GM12801 (cell line): Measurements from ENCODE around the gene RTN1.

ENCODE experiments used
- TF ChIP-seq, protein P1 (sequence below): IDR thresholded peaks from one replicate; pipeline ENCODE4 v1.5.1; 2011; ENCODE audit warnings: control low read depth; ENCODE audit not compliant: insufficient read length; ENCODE audit errors: extremely low read depth

RTN1 gene

DNA sequence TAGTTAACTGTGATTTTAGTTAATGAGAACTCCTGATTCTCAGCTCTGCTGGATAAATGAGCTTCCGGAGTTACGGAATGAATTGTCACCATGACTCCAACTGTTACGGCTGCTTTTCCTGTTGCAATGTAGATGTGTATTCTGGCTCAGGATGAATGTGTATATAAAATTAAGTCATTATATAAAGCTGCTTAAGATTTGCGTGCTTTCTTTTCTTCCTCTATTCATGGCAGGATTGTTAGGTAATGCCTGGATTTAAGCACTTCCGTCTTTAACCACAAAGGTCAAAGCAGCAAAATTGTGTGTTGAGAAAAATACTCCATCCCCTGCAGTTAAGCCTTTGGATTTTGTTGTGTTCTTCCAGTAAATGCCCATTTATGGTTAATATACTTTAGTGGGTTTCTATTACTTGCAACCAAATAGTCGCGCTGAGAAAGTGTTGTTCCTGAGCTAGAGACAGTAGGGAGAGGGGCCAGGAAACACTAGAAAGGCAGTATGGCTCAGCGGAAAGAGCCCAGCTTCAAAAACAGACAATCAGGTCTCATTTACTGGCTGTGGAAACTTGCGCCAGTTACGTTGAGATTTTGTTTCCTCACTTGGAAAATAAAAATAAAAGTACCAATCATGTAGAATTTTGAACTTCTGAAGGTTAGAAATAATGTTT lies 284.6 kb downstream of the RTN1 start:
- TF ChIP-seq, protein P1, sequence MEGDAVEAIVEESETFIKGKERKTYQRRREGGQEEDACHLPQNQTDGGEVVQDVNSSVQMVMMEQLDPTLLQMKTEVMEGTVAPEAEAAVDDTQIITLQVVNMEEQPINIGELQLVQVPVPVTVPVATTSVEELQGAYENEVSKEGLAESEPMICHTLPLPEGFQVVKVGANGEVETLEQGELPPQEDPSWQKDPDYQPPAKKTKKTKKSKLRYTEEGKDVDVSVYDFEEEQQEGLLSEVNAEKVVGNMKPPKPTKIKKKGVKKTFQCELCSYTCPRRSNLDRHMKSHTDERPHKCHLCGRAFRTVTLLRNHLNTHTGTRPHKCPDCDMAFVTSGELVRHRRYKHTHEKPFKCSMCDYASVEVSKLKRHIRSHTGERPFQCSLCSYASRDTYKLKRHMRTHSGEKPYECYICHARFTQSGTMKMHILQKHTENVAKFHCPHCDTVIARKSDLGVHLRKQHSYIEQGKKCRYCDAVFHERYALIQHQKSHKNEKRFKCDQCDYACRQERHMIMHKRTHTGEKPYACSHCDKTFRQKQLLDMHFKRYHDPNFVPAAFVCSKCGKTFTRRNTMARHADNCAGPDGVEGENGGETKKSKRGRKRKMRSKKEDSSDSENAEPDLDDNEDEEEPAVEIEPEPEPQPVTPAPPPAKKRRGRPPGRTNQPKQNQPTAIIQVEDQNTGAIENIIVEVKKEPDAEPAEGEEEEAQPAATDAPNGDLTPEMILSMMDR = no peak

DNA sequence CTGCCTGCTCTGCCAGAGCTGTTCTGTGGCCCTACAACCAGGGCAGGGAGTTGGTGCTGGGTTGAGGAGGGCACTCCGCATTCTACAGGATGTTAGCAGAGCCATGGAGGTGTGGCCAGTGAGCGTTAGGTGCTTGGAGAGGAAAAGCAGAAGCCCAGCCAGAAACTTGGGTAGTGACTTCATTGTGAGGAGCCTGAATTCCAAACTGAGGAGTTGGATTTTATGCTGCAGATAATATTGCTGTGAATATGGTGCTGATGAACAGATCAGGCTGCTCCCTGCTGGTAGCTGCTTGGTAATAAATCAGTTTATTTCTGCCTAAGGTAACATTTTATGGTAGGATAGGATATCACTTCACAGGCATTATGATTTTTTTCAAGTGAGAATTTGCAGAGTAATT lies 286.8 kb downstream of the RTN1 start:
- TF ChIP-seq, protein P1 = no peak

DNA sequence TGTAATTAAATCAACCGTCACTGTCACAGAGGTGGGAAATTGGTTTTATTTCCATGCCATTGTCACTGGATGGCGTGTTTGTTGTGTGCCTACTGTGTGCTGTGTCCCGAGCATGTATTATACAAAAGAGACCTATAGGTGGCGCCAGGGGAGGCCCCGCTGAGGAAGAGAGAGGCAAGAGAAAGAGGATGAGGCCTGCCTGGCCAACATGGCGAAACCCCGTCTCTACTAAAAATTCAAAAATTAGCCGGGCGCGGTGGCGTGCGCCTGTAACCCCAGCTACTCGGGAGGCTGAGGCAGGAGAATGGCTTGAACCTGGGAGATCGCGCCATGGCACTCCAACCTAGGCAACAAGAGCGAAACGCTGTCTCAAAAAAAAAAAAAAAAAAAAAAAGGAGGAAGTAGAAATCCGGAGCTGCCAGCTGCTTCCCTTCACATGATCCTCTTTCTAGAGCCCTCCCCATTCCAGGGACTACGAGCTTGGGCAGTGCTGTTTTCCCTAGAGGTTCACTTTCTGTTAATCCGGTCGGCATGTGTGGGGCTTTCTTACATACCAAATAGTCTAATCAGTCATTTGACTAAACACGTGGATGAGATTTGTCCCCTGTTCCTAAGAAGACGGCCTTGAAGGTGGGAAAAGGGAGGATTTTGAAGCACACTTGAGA lies 287.6 kb downstream of the RTN1 start:
- TF ChIP-seq, protein P1 = no peak

DNA sequence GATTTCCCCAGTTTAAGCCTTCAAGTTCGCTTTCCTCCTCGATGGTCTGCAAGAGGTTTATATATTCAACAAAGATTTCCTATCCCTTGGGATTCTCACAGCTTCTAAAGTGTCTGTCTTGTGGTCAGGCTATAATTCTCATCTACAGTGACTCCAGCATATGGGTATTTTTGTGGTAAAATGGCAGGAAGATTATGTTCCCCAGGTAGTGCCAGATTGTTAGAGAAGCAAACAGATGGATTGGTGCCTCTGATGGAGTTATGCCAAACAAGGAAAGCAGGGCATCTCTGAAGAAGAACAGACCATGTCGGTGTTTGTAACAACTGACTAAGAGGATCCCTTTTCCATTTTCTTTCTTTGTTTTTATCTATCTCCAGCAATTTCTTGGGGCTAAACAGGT lies 288.4 kb downstream of the RTN1 start:
- TF ChIP-seq, protein P1 = no peak

DNA sequence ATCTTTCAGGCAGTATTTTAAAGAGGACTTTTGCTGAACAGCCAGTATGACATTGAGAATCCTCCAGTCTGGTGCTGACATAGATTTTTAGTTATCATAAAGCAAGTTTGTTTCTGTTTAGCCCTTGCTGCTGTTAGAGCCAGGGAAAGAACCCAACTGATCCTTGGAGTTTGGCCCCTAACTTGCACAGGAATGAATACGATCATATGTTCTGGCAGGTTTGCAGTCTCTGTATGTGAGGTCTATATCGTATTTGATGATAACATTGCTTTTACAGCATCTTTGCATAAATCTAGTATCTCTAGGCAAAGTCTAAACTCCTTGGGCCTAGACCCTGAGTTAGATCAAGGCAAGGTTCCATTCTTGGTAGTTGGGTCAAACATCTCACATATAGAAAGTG lies 289.7 kb downstream of the RTN1 start:
- TF ChIP-seq, protein P1 = no peak

DNA sequence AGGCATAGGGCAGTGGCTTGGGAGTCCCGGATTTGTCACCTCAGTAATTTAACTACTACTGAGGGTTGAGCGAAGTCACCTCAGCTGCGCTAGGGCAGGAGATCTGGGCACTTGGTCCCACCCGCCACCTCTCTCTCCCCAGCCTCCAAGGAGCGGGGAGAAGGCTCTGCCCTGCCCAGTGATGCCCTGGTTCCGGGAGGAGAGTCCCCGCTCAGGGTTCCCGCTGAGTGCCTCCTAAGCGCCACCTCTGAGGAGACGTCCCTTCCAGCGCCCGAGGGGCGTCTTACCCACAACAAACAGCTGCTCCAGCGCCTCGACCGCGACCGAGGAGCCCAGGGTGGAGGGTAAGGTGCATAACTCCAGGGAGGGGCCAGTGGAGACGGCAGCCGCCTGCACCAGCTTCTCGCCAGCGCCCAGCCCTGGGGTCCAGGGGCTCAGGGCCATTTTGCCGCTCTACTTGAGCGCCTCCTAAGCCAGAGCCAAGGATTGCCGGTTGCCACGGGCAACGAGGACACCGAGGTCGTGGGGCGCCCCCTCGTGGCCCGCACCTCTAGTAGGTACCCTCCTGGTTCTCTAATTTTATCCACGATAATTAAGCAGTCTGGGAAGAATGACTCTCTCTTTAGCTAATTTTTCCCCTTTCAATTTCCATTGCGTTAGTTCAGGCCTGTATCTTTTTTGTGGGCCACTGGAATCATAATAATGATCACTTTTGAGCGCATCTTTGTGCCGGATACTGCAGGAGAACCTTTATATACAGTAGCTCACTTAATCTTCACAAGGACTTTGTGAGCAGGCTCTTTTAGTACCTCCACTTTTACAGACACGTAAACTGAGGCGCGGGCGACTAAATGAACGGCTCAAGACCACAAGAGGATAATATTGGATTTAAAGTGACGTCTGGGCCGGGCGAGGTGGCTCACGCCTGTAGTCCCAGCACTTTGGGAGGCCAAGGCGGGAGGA lies 294.0 kb downstream of the RTN1 start, which contains the start of gene CCDC175:
TSS of gene CCDC175 (minus strand) at position 481 of the 963 bp plus-strand sequence. CDS start at position 444, 37 bp downstream.
- TF ChIP-seq, protein P1 = no peak

DNA sequence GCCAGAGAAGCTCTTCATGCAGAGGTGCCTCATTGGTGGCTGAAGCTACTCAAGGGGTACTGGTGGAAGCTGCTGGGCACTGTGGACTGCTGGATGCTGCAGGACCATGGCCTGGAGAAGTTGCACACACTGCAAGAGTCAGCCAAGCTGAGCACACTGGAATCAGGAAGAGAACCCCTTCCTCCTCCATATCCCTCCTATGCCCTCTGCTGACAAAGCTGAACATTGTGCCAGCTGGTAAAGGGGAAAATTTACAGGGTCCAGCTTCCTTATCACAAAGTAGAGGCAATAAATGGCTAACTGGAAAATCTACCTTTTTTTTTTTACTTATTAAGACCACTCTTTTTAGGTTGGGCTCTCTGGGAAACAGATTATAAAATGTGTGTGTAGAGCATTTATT lies 300.5 kb downstream of the RTN1 start:
- TF ChIP-seq, protein P1 = no peak
